GM19099 (cell line): ENCODE results near the gene BBS12.

Experiments
- POLR2A ChIP-seq: IDR thresholded peaks from 3 replicates; pipeline ENCODE4 v1.6.1; 2011; ENCODE audit warnings: low read depth; ENCODE audit not compliant: insufficient read length; ENCODE audit errors: extremely low read depth

BBS12 gene

GRCh38 chr4:122706511-122706910 lies 26.0 kb upstream of the BBS12 start:
- no peak for TF ChIP-seq POLR2A

- TF ChIP-seq POLR2A: no peak
Observed at GRCh38 chr4:122707497-122707896, 25.0 kb upstream of the BBS12 start.

GRCh38 chr4:122709236-122709635 lies 23.3 kb upstream of the BBS12 start:
- no peak for TF ChIP-seq POLR2A

DNA sequence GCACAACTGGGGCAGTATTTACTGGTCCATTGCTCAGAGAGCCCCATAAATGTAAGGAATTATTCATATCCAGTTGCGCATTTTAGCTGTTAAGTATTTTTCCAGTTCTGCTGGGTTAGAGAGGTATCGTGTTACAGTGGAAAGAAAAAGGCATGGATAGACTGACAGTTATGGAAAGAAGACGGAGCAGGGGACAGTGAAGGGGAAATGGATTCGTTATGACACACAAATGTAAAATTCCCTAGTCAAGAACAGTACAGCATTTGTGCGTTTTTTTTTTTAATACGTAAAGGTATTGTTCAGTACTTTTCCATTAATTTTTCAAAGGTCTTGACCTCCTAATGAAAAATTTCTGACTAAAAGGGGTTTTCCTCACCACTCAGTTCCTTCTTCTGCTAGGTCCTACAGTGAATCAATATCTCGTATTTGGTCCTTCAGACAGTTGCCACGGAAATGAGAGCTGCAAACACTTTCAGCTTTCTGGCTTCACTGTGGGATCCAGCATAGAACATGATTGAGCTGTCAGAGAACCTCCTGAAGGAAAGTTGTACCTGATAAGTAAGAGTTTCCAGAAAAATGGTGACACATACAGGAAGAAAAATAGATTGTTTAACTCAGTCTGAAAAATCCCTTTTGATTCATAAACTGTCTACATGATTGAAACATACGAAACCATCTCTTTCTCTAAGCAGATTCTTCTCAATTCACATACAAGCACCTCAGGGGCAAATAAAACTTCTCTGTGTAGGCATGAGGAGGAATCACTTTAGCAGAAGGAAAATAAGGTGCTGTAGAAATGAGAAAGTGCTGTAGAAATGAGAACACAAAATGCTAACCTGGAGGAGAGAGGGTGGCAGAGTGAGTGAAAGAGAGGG lies 21.8 kb upstream of the BBS12 start:
- TF ChIP-seq POLR2A: no peak

DNA sequence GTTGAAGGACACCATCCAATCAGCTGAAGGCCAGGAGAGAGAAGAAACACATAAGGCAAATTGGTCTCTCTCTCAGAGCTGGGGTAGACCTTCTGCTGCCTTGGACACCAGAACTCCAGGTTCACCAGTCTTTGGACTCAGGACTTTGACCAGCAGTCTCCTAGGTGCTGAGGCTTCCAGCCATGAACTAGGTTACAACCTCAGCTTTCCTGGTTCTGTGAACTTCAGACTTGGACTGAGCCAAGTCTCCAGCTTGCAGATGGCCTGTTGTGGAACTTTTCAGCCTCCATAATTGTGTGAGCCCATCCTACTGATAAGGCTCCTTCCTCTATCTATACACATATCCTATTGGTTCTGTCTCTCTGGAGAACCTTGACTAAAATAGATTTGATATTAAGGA lies 20.6 kb upstream of the BBS12 start:
- TF ChIP-seq POLR2A: no peak

DNA sequence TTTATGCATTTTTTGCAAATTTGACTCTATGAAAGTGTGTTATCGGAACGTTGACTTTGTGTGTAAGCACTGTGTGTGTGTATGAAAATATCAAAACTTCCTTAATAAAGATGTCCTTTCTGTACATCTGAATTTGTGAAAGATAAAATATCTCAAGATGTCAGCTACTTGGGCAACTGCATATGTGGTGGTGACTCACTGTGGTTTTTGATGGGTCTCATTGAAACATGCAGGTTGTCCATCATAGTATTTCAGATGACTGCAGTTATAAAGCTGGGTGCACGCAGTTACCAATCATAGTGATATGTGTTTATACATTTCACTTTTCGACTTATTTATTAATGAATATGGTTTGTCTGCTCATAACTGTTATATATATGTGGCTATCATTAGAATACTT lies 19.7 kb upstream of the BBS12 start:
- no peak for TF ChIP-seq POLR2A

- no peak for TF ChIP-seq POLR2A
Observed at GRCh38 chr4:122715221-122715620, 17.3 kb upstream of the BBS12 start.

- TF ChIP-seq POLR2A: no peak
Observed at GRCh38 chr4:122716825-122717448, 15.6 kb upstream of the BBS12 start.

- TF ChIP-seq POLR2A: no peak
Observed at GRCh38 chr4:122718281-122718680, 14.2 kb upstream of the BBS12 start.

DNA sequence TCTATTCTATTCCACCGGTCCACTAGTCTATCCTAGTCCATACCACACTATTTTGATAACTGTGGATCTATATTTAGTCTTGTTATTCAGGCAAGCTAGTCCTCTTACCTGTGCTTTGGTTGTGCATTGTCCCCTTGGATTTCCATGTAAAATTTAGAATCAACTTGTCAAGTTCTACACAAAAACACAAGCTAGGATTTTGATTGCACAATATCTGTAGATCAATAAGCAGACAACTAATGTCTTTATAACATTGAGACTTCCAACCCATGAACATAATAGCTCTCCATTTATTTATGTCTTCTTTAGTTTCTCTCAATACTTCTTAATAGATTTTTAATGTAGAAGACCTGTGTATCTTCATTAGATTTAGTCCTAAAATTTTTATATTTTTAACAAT lies 10.2 kb upstream of the BBS12 start:
- TF ChIP-seq POLR2A: no peak

DNA sequence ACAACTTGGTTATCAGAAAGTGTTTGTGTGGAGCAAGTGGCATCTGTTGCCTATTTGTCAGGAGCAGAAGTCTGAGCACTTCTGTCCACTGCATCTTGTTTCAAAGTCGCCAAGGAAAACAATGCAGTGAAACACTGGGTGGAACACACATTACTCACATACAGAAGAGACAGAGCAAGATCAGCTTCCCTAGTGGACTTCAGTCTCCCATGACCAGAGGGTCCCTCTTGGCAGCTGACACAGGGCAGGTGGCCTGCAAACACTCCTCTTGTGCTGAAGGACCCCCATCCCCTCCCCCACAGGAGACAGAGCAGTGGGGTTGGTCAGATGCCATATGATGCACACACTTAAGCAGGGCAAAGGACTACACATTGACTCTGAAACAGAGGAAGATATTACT lies 3.6 kb upstream of the BBS12 start:
- TF ChIP-seq POLR2A: no peak

- no peak for TF ChIP-seq POLR2A
Observed at GRCh38 chr4:122731676-122732075, 828 bp upstream of the BBS12 start.

GRCh38 chr4:122733787-122734120 lies 1.2 kb downstream of the BBS12 start:
- TF ChIP-seq POLR2A: no peak

DNA sequence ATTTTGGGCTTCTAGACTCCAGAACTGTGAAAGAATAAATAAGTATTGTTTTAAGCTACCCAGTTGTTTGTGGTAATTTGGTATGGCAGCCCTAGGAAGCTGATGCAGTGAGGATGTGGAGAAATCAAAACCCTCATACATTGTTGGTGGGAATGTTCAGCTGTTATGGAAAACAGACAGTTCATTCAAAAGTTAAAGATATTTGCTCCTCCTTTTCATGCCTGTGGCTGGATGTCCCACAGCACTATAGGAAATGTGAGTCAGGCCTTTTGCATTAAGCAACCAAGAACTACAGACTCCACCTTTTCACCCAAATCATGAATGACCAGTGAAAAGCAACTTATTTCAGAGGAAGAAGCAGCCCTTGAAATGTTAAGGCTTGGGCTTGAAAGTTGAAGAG lies 6.7 kb downstream of the BBS12 start:
- TF ChIP-seq POLR2A: no peak

DNA sequence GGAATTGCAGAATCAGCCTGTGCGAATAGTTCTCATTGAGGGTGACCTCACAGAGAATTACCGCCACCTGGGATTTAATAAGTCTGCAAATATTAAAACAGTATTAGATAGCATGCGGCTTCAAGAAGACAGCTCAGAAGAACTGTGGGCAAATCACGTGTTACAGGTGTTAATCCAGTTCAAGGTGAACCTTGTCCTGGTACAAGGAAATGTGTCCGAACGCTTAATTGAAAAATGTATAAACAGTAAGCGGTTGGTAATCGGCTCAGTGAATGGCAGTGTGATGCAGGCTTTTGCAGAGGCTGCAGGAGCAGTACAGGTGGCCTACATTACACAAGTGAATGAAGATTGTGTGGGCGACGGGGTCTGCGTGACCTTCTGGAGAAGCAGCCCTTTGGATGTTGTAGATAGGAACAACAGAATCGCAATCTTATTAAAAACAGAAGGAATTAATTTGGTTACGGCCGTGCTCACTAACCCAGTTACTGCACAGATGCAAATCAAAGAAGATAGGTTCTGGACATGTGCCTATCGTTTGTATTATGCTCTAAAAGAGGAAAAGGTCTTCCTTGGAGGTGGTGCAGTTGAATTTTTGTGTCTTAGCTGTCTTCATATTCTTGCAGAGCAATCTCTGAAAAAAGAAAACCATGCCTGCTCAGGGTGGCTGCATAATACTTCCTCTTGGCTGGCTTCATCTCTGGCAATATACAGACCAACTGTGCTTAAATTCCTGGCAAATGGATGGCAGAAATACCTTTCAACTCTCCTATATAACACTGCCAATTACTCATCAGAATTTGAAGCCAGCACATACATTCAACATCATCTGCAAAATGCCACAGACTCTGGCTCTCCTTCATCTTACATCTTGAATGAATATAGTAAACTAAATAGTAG lies 10.7 kb downstream of the BBS12 start:
- no peak for TF ChIP-seq POLR2A
